H1 (cell line): ENCODE measurements around the gene IFT81. TPM values are rescaled to one million over a fixed set of nuclear protein-coding genes. Genes with fewer than 3 reads are reported as not detected.

Source experiments
- CTCF ChIA-PET: fragments of 300-600 bp; sonication (Branson Sonifier 250); formaldehyde crosslinking; loops from one replicate; lab custom pipeline; 2021; ENCODE audit not compliant: partially characterized antibody; lab: Charles Lee
- POLR2A ChIA-PET: fragments of 300-600 bp; sonication (Branson Sonifier 250); formaldehyde crosslinking; loops from one replicate; lab custom pipeline; 2021; ENCODE audit warnings: inconsistent platforms; ENCODE audit not compliant: partially characterized antibody; lab: Charles Lee
- DNase-seq, 2 experiments: peaks; one replicate each; pipeline versions ENCODE4 v3.0.0 to v3.0.0-alpha.2; 2010 to 2022; ENCODE audit warnings: low spot score in 2 of 2, low read depth in 1 of 2, mixed read lengths in 1 of 2
- FAIRE-seq: peaks from 2 replicates; lab custom pipeline; 2011; peaks lifted over from hg19 to GRCh38; lab: Jason Lieb, UNC
- H2AFZ ChIP-seq: 2 replicates; pipeline ENCODE4 v1.8.1; 2012; ENCODE audit warnings: low read length, inconsistent platforms
- H2AK5ac ChIP-seq: 2 replicates; pipeline ENCODE4 v1.6.1; 2013; ENCODE audit warnings: low read depth, low read length
- H2BK120ac ChIP-seq: replicated peaks from 2 replicates; pipeline ENCODE3; 2013; ENCODE audit warnings: low read depth, low read length, inconsistent platforms
- H2BK12ac ChIP-seq: 2 replicates; pipeline ENCODE4 v1.6.1; 2013; ENCODE audit warnings: low read depth, low read length
- H2BK15ac ChIP-seq: 2 replicates; pipeline ENCODE4 v1.6.1; 2013; ENCODE audit warnings: low read length
- H2BK20ac ChIP-seq: 2 replicates; pipeline ENCODE4 v1.6.1; 2013; ENCODE audit warnings: low read length
- H2BK5ac ChIP-seq: 2 replicates; pipeline ENCODE4 v1.6.1; 2013; ENCODE audit warnings: low read depth, low read length
- H3K14ac ChIP-seq: 2 replicates; pipeline ENCODE4 v1.6.1; 2013; ENCODE audit warnings: inconsistent platforms; ENCODE audit not compliant: insufficient read length
- H3K18ac ChIP-seq: 2 replicates; pipeline ENCODE4 v1.6.1; 2013; ENCODE audit warnings: low read length; ENCODE audit errors: extremely low read depth
- H3K23ac ChIP-seq: 2 replicates; pipeline ENCODE4 v1.6.1; 2013; ENCODE audit warnings: inconsistent platforms; ENCODE audit not compliant: insufficient read length
- H3K23me2 ChIP-seq: 2 replicates; pipeline ENCODE4 v1.6.1; 2013; ENCODE audit warnings: low read depth, low read length
- H3K27ac ChIP-seq: 2 replicates; pipeline ENCODE4 v1.6.1; 2011; ENCODE audit warnings: low read depth, low read length, inconsistent platforms
- H3K27me3 ChIP-seq, 4 experiments: replicated peaks in 1 of 4; 1 replicate in 1 of 4; 2 replicates in 3 of 4; pipeline versions ENCODE4 v1.6.1 to v1.8.1; 2011 to 2013; ENCODE audit warnings: low read length in 3 of 4, mild to moderate bottlenecking in 3 of 4, inconsistent platforms in 2 of 4, mixed read lengths in 2 of 4, moderate library complexity in 1 of 4; ENCODE audit not compliant: control insufficient read depth in 3 of 4, insufficient read depth in 3 of 4; ENCODE audit errors: extremely low read depth in 1 of 4
- H3K36me3 ChIP-seq, 4 experiments: 2 replicates each; pipeline versions ENCODE4 v1.6.1 to v1.8.1; 2011 to 2013; ENCODE audit warnings: mild to moderate bottlenecking in 4 of 4, low read length in 3 of 4, moderate library complexity in 2 of 4, control low read depth in 1 of 4, inconsistent platforms in 1 of 4; ENCODE audit not compliant: insufficient read depth in 4 of 4, control insufficient read depth in 2 of 4
- H3K4ac ChIP-seq: replicated peaks from 2 replicates; pipeline ENCODE3; 2013; ENCODE audit warnings: low read length, low read depth, mixed read lengths, inconsistent platforms; ENCODE audit not compliant: insufficient read length
- H3K4me1 ChIP-seq, 4 experiments: replicated peaks in 1 of 4; 1 replicate in 1 of 4; 2 replicates in 3 of 4; pipeline versions ENCODE4 v1.6.1 to v1.8.1; 2011 to 2013; ENCODE audit warnings: low read length in 3 of 4, inconsistent platforms in 2 of 4, mixed read lengths in 1 of 4; ENCODE audit not compliant: insufficient read depth in 4 of 4, control insufficient read depth in 3 of 4
- H3K4me2 ChIP-seq, 2 experiments: 2 replicates each; pipeline versions ENCODE4 v1.6.1 to v1.8.1; 2011 to 2013; ENCODE audit warnings: low read depth in 2 of 2, low read length in 2 of 2, control low read depth in 1 of 2, inconsistent platforms in 1 of 2, mild to moderate bottlenecking in 1 of 2; ENCODE audit not compliant: insufficient read depth in 1 of 2
- H3K4me3 ChIP-seq, 4 experiments: fragments of 200-600, 300-600 bp in 1 of 4; sonication (generic), shearing (Covaris generic), sonication (Bioruptor Twin) in 1 of 4; 2 replicates each; pipeline versions ENCODE4 v1.5.1 to v1.8.1; 2011 to 2016; ENCODE audit warnings: low read length in 4 of 4, low read depth in 3 of 4, control low read depth in 2 of 4, inconsistent platforms in 2 of 4, mild to moderate bottlenecking in 2 of 4, mixed read lengths in 1 of 4, moderate library complexity in 1 of 4; ENCODE audit not compliant: insufficient read depth in 2 of 4; ENCODE audit errors: extremely low read depth in 1 of 4
- H3K56ac ChIP-seq: replicated peaks from 2 replicates; pipeline ENCODE3; 2013; ENCODE audit warnings: low read depth, mild to moderate bottlenecking, mixed read lengths, low read length, inconsistent platforms; ENCODE audit not compliant: insufficient read length
- H3K79me1 ChIP-seq: 2 replicates; pipeline ENCODE4 v1.6.1; 2013; ENCODE audit warnings: low read depth, low read length, control low read depth
- H3K79me2 ChIP-seq, 2 experiments: 2 replicates each; pipeline versions ENCODE4 v1.6.1 to v1.8.1; 2012 to 2013; ENCODE audit warnings: low read length in 2 of 2, mild to moderate bottlenecking in 2 of 2, inconsistent platforms in 1 of 2; ENCODE audit not compliant: insufficient read depth in 2 of 2, control insufficient read depth in 1 of 2
- H3K9ac ChIP-seq, 4 experiments: replicated peaks in 1 of 4; 1 replicate in 1 of 4; 2 replicates in 3 of 4; pipeline versions ENCODE4 v1.6.1 to v1.8.1; 2011 to 2013; ENCODE audit warnings: low read depth in 3 of 4, low read length in 3 of 4, control low read depth in 2 of 4, mild to moderate bottlenecking in 2 of 4, moderate library complexity in 2 of 4, inconsistent platforms in 1 of 4; ENCODE audit errors: extremely low read depth in 1 of 4
- H3K9me3 ChIP-seq, 2 experiments: 2 replicates each; pipeline versions ENCODE4 v1.6.1 to v1.8.1; 2012 to 2013; ENCODE audit warnings: mild to moderate bottlenecking in 2 of 2, moderate library complexity in 2 of 2, control low read depth in 1 of 2, inconsistent platforms in 1 of 2, low read depth in 1 of 2, low read length in 1 of 2, mixed read lengths in 1 of 2; ENCODE audit not compliant: insufficient read depth in 2 of 2
- H4K20me1 ChIP-seq, 2 experiments: replicated peaks in 1 of 2; 2 replicates each; pipeline versions ENCODE3 to v1.8.1; 2011 to 2013; ENCODE audit warnings: inconsistent platforms in 2 of 2, low read length in 2 of 2, mild to moderate bottlenecking in 1 of 2; ENCODE audit not compliant: insufficient read depth in 2 of 2, control insufficient read depth in 1 of 2
- H4K5ac ChIP-seq: 2 replicates; pipeline ENCODE4 v1.6.1; 2013; ENCODE audit warnings: low read length, low read depth, mixed read lengths, inconsistent platforms; ENCODE audit not compliant: insufficient read length
- H4K8ac ChIP-seq: 2 replicates; pipeline ENCODE4 v1.8.0; 2013; ENCODE audit warnings: mild to moderate bottlenecking, moderate library complexity, low read length, inconsistent platforms; ENCODE audit not compliant: insufficient read depth; ENCODE audit errors: extremely low read depth
- H4K91ac ChIP-seq: replicated peaks from 2 replicates; pipeline ENCODE3; 2013; ENCODE audit warnings: low read length, mixed read lengths, inconsistent platforms; ENCODE audit not compliant: insufficient read length
- SIN3A ChIP-seq, 2 experiments: IDR thresholded peaks in 1 of 2; conservative IDR thresholded peaks in 1 of 2; 2 replicates each; pipeline ENCODE4 v1.6.1; 2011 to 2012; ENCODE audit warnings: low read length in 2 of 2, improper control_type of control experiment in 1 of 2, low read depth in 1 of 2, mild to moderate bottlenecking in 1 of 2
- WGBS, 2 experiments: shearing (Covaris generic) in 1 of 2; methylation state at CpG; one replicate each; pipeline versions ENCODE4 v1.1.6 to v1.1.7; 2013 to 2015; ENCODE audit warnings: low lambda C conversion rate in 2 of 2, mixed read lengths in 2 of 2, inconsistent platforms in 1 of 2, low coverage in 1 of 2, missing lambda C conversion rate in 1 of 2; ENCODE audit not compliant: insufficient replicate concordance in 2 of 2, insufficient coverage in 1 of 2, insufficient read length in 1 of 2; ENCODE audit errors: extremely low coverage in 1 of 2, missing lambda C conversion rate in 1 of 2; 5-methylcytosine and 5-hydroxymethylcytosine counted together
- polyA plus RNA-seq, 7 experiments: library from polyadenylated mRNA; depleted of rRNA in 3 of 7; stranded (reverse) in 5 of 7; unstranded in 2 of 7; fragments of >200 nt in 5 of 7; fragments of 200-250 nt in 2 of 7; gene quantifications; 1 replicate in 5 of 7; 2 replicates in 1 of 7; 4 replicates in 1 of 7; pipeline versions ENCODE4 v1.2.1 to v1.2.3, GENCODE V29; 2011 to 2013; ENCODE audit warnings: missing spikeins in 2 of 7, mixed read lengths in 2 of 7
- total RNA-seq: library from RNA; stranded (reverse); fragmentation: NEBNext Ultra II Directional; extraction: Animal tissue kit (Norgen Biotek cat#: 25700); gene quantifications from 2 replicates; pipeline ENCODE4 v1.2.1, GENCODE V29; 2021

Gene IFT81
- total and polyA plus RNA-seq, 2 of the 8 experiments (the other 6 are each of a cell fraction or from before 2014, with no cell fraction given) = 4.1 to 14.5 TPM

GRCh38 chr12:110228756-110229155 is 104.6 kb downstream of the IFT81 start:
- WGBS, 2 experiments = 89% methylated on average over 1 of the region's 1 CpG; no CpG with 5 or more reads in 1 of the 2 experiments
- Histone ChIP-seq H3K18ac (no peak overlapping the region), H3K23ac (no peak overlapping the region), H3K36me3 (no peaks in the 10 kb centered on the region), H3K79me2 (no peaks in the 10 kb centered on the region), H3K4me1 (peaks cover 0 to 2% (median 0%) of the 10 kb centered on the region in 4 experiments; a peak in 1 of 7 replicates), H2BK5ac (no peak overlapping the region), H3K23me2 (no peaks in the 10 kb centered on the region), H2BK15ac (no peak overlapping the region), H2AFZ (no peak overlapping the region), H4K5ac (no peak overlapping the region), H4K20me1 (no peaks in the 10 kb centered on the region), H3K4ac (no peak overlapping the region), H3K56ac (no peak overlapping the region)
- CTCF ChIA-PET = interaction anchor here (1.6 kb wide), 1 partner anchor 8 kb away, joined by 4 read pairs; no protein-coding TSS in a partner anchor
- no peak for TF ChIP-seq SIN3A (conservative IDR thresholded peaks at IDR 0.05 in 1 of 2, IDR thresholded peaks at IDR 0.05 in 1 of 2; ENCODE audit: low read depth in 1 of 2, low read length in 2 of 2)
- TF ChIP-seq, all 59 proteins: peak for 0
- Histone ChIP-seq H3K27me3 (no peaks in the 10 kb centered on the region), H2BK12ac (no peak overlapping the region), H3K9me3 (no peaks in the 10 kb centered on the region), H4K91ac (no peak overlapping the region), H3K79me1 (no peaks in the 10 kb centered on the region), H3K4me3 (no peak overlapping the region), H3K4me2 (no peak overlapping the region), H3K27ac (no peak overlapping the region), H4K8ac (no peak overlapping the region), H2BK20ac (no peak overlapping the region), H2BK120ac (no peak overlapping the region), H3K9ac (no peak overlapping the region), H3K14ac (no peak overlapping the region), H2AK5ac (no peak overlapping the region)
- FAIRE-seq (no peak), DNase-seq (no peak)
- POLR2A ChIA-PET = interaction anchor here (0.7 kb wide), 1 partner anchor 8 kb away, joined by 3 read pairs; no protein-coding TSS in a partner anchor
